ENCODE results near the gene MAML3.

The MAML3 gene

DNA sequence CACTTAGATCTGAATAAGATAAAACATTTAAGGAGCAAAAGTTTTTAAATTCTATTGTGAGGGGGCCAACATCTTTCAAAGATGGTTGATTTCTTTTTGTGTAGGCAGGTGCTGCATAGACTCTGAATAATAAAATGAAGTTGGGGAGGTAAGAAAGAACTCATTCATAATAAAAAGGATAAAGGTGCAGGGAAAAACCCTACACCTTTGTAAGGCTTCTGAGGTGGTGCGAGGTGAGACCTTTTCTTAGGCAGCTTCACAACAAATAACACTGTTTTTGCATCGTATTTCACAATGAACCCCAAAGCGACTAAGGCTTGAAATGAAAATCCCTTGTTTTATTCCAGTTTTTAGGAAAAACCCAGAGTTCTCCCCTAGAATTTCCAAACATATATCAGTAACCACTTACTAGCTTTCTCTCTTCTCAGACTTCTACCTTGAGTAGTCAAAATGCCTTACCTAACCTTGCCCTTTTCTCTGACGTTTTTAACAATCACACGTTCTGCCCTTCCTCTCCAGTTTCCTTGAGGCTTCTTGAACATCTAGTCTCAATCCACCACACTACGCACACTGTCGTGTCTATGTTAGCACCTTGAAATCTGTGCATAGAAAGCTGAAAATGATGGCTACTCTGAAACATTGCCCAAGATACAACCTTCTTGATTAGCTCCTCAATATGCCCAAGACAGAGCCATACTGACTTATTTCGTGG, 30.2 kb downstream of the MAML3 start:
- DNase-seq: no peak

DNA sequence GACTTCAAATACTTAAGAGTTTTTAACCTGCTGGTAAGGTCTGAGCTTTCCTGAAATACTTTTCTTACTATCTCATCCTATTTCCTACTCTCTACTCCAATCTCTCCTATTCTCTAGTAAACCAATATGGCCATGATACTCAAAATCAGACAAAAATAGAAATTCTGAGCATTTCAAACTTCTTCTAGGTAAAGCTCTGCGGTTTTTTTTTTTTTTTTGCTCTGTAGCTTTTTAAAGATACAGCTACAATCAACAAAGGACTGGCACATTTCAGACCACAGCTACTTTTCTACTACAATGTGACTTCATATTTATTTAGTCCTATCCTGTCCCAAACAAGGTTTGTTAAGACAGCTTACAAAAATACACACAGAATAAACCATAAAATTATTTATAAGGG, 31.1 kb downstream of the MAML3 start:
- no peak for DNase-seq

GRCh38 chr4:140121646-140122045, 32.3 kb downstream of the MAML3 start:
- DNase-seq: no peak

- DNase-seq: no peak
Measured at GRCh38 chr4:140118931-140119640, 34.9 kb downstream of the MAML3 start.

DNA sequence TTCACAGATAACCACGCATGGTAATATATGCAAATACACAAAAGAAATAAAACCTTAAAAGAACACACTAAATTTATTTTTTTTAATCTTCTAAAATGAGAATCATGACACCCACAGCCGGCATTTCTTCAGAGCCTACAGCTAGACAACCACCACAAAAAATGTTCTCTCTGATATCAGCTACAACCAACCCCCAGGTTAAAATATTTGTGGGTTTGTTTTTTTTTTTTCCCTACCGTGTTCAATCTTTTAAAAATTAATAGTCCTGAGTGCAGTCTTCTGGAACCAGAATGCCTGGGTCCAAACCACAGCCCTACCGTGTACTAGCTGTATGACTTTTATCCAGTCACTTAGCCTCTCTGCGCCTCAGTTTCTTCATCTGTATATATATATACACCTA, 36.0 kb downstream of the MAML3 start:
- DNase-seq: no peak

- no peak for DNase-seq
Measured at GRCh38 chr4:140116442-140117104, 37.4 kb downstream of the MAML3 start.

- no peak for DNase-seq
Measured at GRCh38 chr4:140115140-140115539, 38.8 kb downstream of the MAML3 start.

- DNase-seq: no peak
Measured at GRCh38 chr4:140113653-140114052, 40.3 kb downstream of the MAML3 start.

DNA sequence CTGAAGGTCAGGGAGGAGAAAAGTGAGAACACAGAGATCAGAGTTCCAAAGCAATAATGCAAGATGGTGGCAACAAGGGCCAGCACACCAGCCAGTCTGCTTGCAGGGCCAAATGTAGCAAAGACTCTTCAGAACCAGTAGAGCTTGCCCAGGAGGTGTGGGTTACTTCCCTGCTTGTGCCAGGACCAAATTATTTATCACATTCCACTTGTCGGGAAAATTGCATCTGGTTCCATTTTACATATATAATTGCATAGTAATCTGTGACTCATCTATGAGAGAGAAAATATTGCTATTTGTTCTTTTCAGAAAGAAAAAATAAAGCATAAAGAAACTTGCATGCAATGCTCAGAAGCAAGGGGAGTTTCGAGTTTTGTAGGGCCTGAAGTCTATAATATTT, 41.4 kb downstream of the MAML3 start:
- DNase-seq: no peak

DNA sequence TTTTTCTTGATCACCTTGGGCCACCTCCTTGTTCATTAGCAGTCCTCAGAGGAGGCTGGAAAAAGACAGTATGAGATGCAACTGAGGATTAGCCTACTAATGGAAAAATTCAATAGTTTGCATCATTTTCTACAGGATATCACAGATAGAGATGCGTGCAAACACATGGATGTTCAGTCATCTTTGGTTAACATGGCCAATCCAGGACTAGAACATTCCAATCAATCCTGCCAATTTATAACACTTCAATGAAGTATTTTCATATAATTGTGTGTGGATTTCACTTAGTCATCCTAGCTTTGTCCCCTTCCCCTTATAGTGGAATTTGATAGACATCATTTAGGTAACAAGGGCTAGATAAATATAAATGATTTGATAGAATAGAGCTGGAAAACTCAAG, 42.7 kb downstream of the MAML3 start:
- no peak for DNase-seq

GRCh38 chr4:140110542-140111215, 43.3 kb downstream of the MAML3 start:
- no peak for DNase-seq

DNA sequence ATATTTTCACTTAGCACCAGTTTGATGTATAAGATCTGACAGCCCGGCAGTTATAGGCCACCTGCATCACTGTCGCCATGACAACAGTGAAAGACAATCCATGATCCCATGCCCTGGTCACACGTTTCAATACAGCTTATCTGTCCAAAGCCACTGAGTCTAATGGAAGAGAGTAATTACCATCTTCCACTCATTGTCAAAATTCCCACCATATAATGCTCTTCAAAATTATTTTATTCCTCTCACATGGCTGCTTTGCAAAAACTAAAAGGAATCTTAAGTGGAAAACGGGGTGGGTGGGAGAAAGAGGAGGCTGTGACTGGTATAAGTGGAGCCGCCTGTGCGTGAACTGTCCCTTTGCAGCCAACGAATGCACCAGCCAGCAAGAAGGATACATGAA, 44.2 kb downstream of the MAML3 start:
- peak; percentile 10 for DNase-seq

- DNase-seq: no peak
Measured at GRCh38 chr4:140109292-140109691, 44.7 kb downstream of the MAML3 start.

- no peak for DNase-seq
Measured at GRCh38 chr4:140108713-140109230, 45.2 kb downstream of the MAML3 start.

DNA sequence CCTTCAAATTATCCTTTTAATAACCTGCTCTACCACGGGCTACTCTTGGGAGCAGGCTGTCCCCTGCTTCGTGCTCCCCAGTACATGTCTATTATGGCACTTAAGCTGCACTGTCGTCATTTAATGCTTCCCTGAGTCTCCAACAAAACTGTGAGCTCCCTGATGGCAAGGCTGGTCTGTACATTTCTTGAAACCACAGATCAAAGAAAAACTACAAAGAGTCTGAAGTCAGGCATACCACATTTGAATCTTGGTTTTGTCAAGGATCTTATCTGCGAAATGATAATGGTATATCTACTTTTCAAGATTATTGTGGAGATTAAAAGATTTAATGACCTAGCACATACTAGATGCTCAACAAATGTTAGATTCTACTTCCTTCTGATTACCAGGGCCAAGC, 45.7 kb downstream of the MAML3 start:
- no peak for DNase-seq

- no peak for DNase-seq
Measured at GRCh38 chr4:140106289-140106844, 47.6 kb downstream of the MAML3 start.

- no peak for DNase-seq
Measured at GRCh38 chr4:140105436-140105835, 48.5 kb downstream of the MAML3 start.

DNA sequence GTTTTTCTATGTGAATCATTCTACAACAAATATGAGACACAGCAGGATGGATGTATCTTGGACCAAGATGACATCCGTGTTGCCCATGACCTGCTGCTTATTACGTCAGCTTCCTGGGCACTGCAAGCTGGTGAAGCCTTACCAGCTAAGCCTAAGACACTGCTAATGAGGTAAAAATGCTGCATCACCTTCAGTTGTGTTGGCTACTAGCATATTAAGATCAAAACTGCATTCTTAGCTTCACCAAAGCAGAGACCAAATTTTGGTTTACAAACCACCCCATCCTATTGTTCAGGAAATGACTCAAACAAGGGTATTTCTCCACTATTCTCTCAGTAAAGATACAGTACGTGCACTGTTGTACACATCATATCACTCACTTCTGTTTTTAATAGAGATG, 50.3 kb downstream of the MAML3 start:
- no peak for DNase-seq

- no peak for DNase-seq
Measured at GRCh38 chr4:140102421-140102820, 51.6 kb downstream of the MAML3 start.

DNA sequence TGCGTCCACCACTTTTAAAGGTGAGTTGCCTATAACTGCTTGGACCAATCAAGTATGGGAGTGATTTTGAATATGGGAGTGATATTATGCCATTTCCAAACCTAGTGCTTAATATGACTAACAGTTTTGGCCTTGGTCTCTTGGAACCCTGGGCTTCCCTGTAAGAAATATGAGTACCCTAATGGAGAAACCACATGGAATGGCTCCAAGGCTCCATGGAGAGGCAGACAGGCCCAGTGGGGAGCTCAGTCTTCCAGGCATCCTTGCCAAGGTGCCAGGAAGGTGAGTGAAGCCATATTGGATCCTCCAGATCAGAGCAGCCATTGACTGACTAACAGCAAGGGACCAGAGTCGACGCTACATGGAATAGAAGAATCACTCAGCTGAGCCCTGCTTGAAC, 53.2 kb downstream of the MAML3 start:
- DNase-seq: no peak

DNA sequence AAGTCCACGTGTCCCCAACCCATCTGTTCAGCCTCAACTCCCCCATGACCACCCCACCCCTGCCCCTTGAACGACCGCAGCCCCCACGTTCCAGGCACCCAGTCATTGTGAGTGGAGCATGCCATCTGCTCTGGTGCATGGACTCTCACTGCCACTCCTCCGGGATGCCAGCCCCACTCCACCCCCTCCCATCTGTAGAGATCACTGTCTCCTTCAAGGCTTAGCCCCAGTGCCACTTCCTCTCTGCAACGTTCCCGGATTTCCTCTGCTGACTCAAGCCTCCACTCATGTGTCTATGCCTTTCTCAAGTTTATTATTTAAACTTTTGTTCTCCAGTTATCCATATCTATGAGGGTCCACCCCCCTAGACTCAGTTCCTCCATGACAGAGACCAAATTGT, 54.0 kb downstream of the MAML3 start:
- DNase-seq: no peak

DNA sequence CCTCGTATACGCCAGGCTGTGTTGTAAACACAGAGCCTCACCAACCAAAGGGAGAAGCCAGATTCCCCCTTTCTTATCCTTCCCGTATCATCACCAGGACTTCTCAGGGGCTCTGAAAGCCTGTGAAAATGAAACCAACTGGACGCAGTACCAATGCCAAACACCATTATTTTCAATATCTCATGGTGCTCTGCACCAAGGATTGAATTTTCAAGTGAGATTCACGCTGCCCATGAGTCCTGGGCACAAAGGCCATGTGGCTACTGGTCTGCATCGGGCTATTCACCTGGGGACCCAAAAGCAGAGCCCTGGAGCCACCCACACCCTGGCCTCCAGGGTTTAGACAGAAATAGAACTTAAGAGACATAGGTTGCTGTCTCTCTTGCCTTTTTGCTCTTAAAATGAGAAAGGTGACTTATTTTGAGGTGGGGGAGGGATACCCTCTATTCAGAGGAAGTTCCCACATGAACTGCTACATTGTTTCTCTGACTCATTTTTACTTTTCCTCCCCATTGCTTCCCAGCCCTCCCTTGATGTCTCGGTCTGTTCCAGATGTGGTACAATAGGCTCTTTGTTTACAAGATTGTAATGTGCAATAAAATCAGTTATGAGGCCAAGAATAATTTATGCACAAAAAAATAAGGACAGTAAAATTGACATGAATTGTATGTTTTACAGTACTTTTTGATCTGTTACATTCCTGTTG, 55.4 kb downstream of the MAML3 start:
- no peak for DNase-seq
